Stimulated activated CD8-positive, alpha-beta memory T cell treated with anti-CD3 and anti-CD28 coated beads, Interleukin-7, amount 100 ng/mL, for 4 hours (primary cell): Measurements from ENCODE around the gene HOXA5.

Source experiments
- DNase-seq, 2 donors: peaks; one replicate each; pipeline ENCODE4 v3.0.0-alpha.2; 2020; ENCODE audit warnings: low read depth in 2 of 2

The HOXA5 gene

DNA sequence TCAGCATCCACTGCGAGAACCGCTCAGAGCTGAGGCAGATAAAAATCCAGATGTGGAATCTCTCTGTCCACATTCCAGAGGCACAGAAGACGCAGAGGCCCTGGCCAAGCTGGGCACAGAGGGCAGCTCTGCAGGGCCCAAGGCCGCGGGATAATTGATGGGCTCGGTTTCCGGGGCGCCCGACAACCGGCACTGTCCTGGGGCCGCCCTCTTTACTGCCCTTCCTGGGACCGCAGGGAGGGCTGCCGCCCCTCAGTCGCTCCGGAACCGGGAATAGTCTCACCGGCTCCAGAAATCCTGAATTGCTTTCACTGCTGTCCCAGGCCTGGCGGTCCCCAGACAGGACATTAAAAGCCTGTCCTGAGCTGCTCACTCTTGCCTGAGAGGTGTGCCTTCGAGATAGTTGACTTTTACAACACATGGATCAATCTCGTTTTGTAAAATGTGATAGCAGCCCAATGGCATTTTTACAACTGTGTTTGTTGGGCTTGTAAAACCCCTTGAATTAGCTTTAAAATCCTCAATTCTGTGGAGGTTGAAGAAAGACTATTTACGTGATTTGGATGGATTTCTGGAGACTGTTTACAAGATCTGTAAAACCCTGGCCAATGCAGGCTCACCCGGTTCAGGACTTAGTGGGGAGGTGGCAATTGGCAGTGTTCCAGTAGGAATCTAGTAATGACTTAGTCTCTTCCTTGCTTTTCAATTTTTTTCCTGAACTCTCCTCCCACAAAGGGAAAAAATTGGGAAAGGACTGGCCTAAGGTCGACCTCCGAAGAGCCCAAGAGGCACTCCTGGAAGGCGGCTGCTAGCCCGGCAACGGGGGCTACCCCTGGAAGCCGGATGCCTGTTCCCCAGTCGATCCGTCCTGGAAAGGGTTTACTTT, 5.5 kb upstream of the HOXA5 start:
- DNase-seq: no peak

DNA sequence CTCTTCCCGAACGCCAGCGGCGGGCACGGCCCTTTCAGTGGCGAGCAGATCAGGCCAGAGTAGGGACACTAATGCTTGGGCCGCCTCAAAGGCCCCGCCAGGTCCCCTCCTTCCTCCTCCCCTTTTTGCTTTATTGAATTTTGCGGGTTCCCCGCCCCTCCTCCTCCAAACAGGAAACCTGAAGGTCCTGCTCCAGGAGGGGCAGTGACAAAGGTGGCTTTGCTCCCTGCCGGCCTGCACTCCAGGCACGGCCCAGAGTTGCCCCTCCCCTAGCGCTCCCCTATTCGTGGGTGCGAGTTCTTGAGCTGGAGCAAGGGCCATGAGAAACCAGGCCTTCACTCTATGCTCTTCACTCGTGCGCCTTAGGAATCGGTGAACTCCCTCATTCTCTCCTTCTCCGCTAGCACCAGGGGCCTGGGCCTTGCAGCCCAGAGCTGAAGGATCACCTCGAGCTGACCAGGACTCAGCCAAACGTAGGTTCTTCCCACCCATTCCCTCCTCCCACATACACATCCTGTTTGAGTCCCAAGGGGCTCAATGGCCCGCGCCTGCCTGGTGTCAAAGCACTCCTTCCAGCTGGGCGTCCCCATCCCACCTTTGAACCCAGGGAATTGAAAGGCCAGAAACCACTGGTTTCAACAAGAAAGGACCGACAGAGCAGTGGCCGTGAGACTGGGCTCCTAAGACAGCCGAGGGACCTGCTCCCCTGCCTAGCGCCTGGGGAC, 4.7 kb upstream of the HOXA5 start:
- no peak for DNase-seq

DNA sequence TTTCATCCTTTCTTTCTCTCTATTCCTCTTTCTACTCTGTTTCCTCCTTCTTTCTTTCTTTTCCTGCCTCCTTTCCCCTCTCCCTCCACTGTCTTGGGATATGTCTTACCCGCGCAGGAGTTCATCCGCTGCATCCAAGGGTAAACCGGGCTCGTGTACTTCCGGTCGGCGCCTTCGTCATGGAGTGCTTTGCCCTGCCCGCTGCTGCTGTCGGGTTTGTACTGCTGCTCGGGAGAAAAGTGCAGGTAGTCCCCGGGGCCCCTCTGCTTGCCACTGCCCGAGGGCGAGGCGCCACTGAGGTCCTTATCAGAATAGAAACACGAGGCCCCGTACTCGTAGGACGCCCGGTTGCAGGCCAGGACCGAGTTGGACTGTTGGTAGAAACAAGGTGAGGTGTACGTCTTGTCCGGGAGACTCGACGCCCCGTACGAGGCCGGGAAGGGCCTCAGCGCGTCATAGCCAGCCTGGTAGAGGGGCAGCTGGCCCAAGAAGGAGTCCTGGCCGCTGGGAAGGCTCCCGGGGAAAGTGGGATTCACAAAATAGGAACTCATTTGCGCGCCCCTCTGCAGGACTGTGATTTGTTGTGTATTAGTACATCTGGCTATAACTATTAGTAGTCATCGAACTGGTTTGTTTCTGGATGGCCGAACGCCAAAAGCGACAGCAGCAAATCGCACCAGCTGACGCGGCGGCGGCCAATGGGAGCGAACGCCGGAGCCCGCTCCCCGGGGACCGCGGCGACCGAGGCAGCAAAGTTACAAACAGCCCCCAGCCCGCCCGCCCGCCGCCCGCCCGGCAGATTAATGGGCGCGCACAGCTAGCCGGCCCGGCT, 3.9 kb upstream of the HOXA5 start, which contains the start of gene HOXA6:
TSS of gene HOXA6 (minus strand) at position 576 of the 832 bp plus-strand sequence. CDS start at position 551, 25 bp downstream.
- no peak for DNase-seq

DNA sequence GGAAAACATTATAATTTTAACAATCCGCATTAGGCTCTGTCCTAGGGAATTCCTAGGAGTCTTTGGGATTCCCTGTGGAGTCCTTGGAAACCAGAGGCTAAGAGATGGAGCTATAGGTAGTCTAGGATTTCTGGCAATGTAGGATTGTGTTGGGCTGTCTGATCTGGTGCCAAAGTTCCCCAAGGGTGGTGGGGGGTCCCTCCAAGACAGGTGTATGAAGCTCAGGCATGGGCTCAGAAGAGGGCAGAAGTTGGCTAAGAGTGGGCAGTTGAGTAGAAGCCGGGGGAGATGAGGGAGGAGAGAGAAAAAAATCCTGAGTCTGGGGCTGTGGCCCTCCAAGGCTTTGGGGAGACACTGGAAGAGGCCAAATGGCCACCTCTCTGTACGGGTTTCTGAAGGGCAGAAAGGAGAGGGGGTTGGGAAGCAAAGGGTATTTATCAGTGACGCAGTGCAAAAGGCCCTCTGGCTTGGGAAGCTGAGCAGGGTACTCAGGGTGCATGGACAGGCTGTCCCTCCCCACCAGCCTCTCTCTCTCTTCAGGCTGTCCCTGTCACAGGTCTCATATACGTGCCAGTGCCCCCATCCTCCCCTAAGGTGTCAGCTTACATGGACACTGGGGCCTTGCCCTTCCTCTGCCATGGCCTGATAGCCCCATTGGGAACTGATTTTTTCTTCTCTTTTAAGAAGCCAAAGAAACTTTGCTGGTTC, 3.2 kb upstream of the HOXA5 start:
- DNase-seq: no peak

- no peak for DNase-seq
These were observed 2.5 kb upstream of the HOXA5 start for GRCh38 chr7:27145914-27146412.

GRCh38 chr7:27145165-27145913, 1.9 kb upstream of the HOXA5 start:
- no peak for DNase-seq

- DNase-seq: no peak
These were observed 1.3 kb upstream of the HOXA5 start for GRCh38 chr7:27144781-27145164.

- no peak for DNase-seq
These were observed 684 bp upstream of the HOXA5 start for GRCh38 chr7:27143950-27144780.

GRCh38 chr7:27142580-27143022, 880 bp downstream of the HOXA5 start:
- DNase-seq: no peak

- no peak for DNase-seq
These were observed 1.4 kb downstream of the HOXA5 start for GRCh38 chr7:27141923-27142579.

GRCh38 chr7:27141137-27141922, 2.2 kb downstream of the HOXA5 start:
- no peak for DNase-seq

DNA sequence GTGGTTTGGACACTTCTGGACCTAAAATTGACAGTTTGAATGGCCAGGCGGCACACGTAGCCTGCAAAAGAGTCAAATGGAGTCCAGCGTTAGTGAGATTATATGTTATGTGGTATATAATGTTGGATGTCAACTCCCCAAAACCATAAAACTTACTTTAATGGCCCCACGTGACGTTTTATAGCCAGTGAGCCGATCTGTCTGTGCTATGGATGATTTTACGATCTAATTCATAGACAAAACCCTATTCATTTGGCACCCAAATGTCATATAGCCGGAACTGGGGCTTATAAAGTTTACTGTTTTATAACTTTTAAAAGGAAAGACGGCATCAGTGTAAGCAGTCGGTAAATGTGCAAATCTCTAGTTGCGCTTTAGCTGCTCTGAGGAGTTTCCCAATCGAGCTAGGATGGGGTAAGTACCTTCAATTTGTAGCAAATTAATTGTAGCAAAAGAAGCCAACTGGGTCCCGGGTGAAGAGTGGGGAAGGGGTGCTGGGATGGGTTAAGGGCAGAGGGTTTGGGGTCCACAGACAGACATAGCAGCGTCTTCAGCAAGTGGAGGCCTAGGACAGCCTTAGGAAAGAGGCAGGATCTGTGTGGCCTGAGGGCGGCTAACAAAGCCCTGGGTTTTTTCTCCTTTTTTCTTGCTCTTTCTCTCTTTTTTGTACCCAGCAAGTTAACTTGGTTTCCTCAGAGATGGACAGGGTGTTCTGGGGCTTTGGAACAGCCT, 3.2 kb downstream of the HOXA5 start:
- DNase-seq: no peak

DNA sequence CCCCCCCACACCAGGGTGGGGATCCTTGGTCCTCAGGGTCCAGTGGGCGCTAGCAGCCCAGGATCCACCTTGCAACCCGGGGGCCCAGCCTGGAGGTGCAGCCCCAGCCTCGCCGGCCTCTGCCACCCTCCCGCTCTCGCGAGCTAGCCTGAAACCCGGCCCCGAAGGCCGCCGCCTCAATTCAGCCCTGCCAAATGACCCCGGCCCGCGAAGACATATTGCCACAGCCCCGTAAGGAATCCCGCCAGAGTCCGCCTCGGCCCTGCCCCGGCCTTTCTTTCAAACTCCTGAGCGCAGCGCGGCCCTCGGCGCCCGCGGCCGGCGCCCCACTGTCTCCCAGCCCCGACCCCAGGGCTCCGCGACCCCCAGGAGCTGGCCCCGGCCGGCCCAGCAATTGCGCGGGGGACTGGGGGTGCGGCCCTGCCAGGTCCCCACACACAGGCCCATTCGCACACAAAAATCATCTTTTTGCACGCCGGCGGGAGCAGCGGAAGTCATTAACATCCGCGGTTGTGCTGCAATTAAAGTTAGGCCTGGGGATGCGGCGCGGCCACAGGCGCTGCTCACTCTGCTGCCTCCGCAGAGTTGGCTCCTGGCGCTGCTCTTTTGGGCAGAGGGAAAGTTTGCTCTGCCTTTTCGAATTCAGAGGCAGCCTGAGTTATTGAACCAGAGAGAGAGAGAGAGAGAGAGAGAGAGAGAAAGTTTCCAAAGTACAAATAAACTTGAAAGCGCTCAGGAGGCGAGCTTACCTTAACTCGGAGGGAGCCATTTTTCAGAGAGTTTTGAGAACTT, 4.0 kb downstream of the HOXA5 start:
- DNase-seq: no peak

DNA sequence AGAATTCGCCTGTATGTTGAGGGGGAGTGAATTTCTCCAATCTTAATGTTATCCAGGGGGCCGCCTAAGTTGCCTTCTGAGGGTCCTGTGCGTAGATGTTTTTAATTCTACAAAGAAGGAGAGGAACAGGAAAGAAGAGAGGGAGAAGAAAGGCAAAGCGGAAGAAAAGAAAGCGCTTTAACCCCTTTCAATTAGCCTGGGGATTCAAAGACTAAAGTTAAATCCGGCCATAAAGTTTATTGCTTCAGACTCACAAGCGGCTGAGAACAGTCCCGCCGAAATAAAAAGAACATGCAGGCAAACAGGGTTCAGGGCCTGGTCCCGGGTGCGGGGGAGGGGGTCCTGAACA, 4.5 kb downstream of the HOXA5 start:
- DNase-seq: no peak

DNA sequence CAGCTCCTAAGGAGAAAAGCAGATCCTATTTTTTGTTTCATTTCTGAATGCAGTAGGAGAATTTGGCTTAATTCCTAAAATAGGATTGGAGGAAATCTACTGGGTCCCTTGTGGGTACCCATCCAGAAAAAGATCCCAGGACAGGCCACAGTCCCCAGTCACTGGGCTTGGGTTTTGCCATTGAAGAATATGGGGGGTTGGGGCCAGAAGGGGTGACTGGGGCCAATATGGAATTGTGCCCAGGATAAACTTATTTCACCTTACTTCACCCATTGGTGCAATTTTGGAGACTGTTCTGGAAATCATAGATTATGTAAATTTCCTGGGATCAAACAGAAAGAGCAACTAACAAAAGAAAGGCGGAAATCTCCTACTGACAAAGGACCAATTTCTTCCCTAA, 5.0 kb downstream of the HOXA5 start:
- no peak for DNase-seq

GRCh38 chr7:27137640-27138315, 5.7 kb downstream of the HOXA5 start:
- DNase-seq: no peak
